ENCODE measurements around the gene NUDT17.
A peak's percentile ranks its signal among the peaks of the same experiment; 100 is the strongest.

Gene NUDT17

GRCh38 chr1:145877923-145878486 lies 32.6 kb downstream of the NUDT17 start:
- H3K9me3 ChIP-seq (ENCODE audit: control insufficient read depth, low read length): no peaks in the 10 kb centered on the region
- no peaks in the 10 kb centered on the region for H3K79me2 ChIP-seq
- no peak for TF ChIP-seq CTCF (IDR thresholded peaks at IDR 0.05)
- H3K27me3 ChIP-seq (ENCODE audit: control insufficient read depth, insufficient read depth, low read length): no peaks in the 10 kb centered on the region
- no peak overlapping the region for H2AFZ ChIP-seq
- no peaks in the 10 kb centered on the region for H3K36me3 ChIP-seq (ENCODE audit: control insufficient read depth, insufficient read depth, low read length)
- H3K9ac ChIP-seq: no peak overlapping the region
- no peaks in the 10 kb centered on the region for H3K4me1 ChIP-seq
- no peak overlapping the region for H3K27ac ChIP-seq
- H3K4me2 ChIP-seq (ENCODE audit: low read length): no peak overlapping the region
- H3K4me3 ChIP-seq (ENCODE audit: low read depth, low read length): no peak overlapping the region

GRCh38 chr1:145878724-145879123 lies 33.3 kb downstream of the NUDT17 start:
- Histone ChIP-seq H3K4me1 (no peaks in the 10 kb centered on the region), H2AFZ (no peak overlapping the region), H3K4me2 (ENCODE audit: low read length) (no peak overlapping the region), H3K27ac (no peak overlapping the region), H3K27me3 (ENCODE audit: control insufficient read depth, insufficient read depth, low read length) (no peaks in the 10 kb centered on the region), H3K36me3 (ENCODE audit: control insufficient read depth, insufficient read depth, low read length) (no peaks in the 10 kb centered on the region), H3K9me3 (ENCODE audit: control insufficient read depth, low read length) (no peaks in the 10 kb centered on the region), H3K4me3 (ENCODE audit: low read depth, low read length) (no peak overlapping the region), H3K9ac (no peak overlapping the region), H3K79me2 (no peaks in the 10 kb centered on the region)
- no peak for TF ChIP-seq CTCF (IDR thresholded peaks at IDR 0.05)

- no peak overlapping the region for H3K9ac ChIP-seq
- no peak overlapping the region for H3K27ac ChIP-seq
Measured at GRCh38 chr1:145879775-145880174, 34.3 kb downstream of the NUDT17 start.

GRCh38 chr1:145884675-145885074 lies 39.2 kb downstream of the NUDT17 start:
- no peak overlapping the region for H3K9ac ChIP-seq
- TF ChIP-seq CTCF (IDR thresholded peaks at IDR 0.05): no peak
- H3K4me2 ChIP-seq (ENCODE audit: low read length): no peak overlapping the region
- no peak overlapping the region for H3K4me3 ChIP-seq (ENCODE audit: low read depth, low read length)
- H3K27me3 ChIP-seq (ENCODE audit: control insufficient read depth, insufficient read depth, low read length): no peaks in the 10 kb centered on the region
- H3K4me1 ChIP-seq: no peaks in the 10 kb centered on the region
- no peak overlapping the region for H3K27ac ChIP-seq
- H3K9me3 ChIP-seq (ENCODE audit: control insufficient read depth, low read length): no peaks in the 10 kb centered on the region
- H2AFZ ChIP-seq: no peak overlapping the region
- no peaks in the 10 kb centered on the region for H3K79me2 ChIP-seq
- no peaks in the 10 kb centered on the region for H3K36me3 ChIP-seq (ENCODE audit: control insufficient read depth, insufficient read depth, low read length)

More at GRCh38 chr1:145879775-145880174, 34.3 kb downstream of the NUDT17 start:
- no peaks in the 10 kb centered on the region for H3K79me2 ChIP-seq
- H3K27me3 ChIP-seq (ENCODE audit: control insufficient read depth, insufficient read depth, low read length): no peaks in the 10 kb centered on the region
- no peaks in the 10 kb centered on the region for H3K36me3 ChIP-seq (ENCODE audit: control insufficient read depth, insufficient read depth, low read length)
- no peaks in the 10 kb centered on the region for H3K9me3 ChIP-seq (ENCODE audit: control insufficient read depth, low read length)
- H3K4me2 ChIP-seq (ENCODE audit: low read length): no peak overlapping the region
- TF ChIP-seq CTCF (IDR thresholded peaks at IDR 0.05): no peak
- H3K4me3 ChIP-seq (ENCODE audit: low read depth, low read length): no peak overlapping the region
- no peaks in the 10 kb centered on the region for H3K4me1 ChIP-seq
- H2AFZ ChIP-seq: peak overlapping the region; percentile 38

- H3K79me2 ChIP-seq: no peaks in the 10 kb centered on the region
- no peaks in the 10 kb centered on the region for H3K9me3 ChIP-seq (ENCODE audit: control insufficient read depth, low read length)
- H2AFZ ChIP-seq: peak within 1 kb of the TSS; percentile 70
- H3K9ac ChIP-seq: no peak within 1 kb of the TSS
- H3K4me1 ChIP-seq: no peaks in the 10 kb centered on the region
- H3K4me3 ChIP-seq (ENCODE audit: low read depth, low read length): peak within 1 kb of the TSS; percentile 59
- H3K36me3 ChIP-seq (ENCODE audit: control insufficient read depth, insufficient read depth, low read length): no peaks in the 10 kb centered on the region
- H3K27ac ChIP-seq: no peak within 1 kb of the TSS
- H3K27me3 ChIP-seq (ENCODE audit: control insufficient read depth, insufficient read depth, low read length): no peaks in the 10 kb centered on the region
- peak within 1 kb of the TSS; percentile 91 for H3K4me2 ChIP-seq (ENCODE audit: low read length)
- no peak for TF ChIP-seq CTCF (IDR thresholded peaks at IDR 0.05)
Measured at GRCh38 chr1:145885738-145886287, 40.4 kb downstream of the NUDT17 start, which contains the start of gene ANKRD35. Gene ANKRD35, minus strand, starts transcription at chr1:145885866. Its CDS starts 108 bp downstream, at chr1:145885758.

Data from parathyroid adenoma (tissue), 2 donors.